Measurements from ENCODE around the gene ATG16L1.

Gene ATG16L1

DNA sequence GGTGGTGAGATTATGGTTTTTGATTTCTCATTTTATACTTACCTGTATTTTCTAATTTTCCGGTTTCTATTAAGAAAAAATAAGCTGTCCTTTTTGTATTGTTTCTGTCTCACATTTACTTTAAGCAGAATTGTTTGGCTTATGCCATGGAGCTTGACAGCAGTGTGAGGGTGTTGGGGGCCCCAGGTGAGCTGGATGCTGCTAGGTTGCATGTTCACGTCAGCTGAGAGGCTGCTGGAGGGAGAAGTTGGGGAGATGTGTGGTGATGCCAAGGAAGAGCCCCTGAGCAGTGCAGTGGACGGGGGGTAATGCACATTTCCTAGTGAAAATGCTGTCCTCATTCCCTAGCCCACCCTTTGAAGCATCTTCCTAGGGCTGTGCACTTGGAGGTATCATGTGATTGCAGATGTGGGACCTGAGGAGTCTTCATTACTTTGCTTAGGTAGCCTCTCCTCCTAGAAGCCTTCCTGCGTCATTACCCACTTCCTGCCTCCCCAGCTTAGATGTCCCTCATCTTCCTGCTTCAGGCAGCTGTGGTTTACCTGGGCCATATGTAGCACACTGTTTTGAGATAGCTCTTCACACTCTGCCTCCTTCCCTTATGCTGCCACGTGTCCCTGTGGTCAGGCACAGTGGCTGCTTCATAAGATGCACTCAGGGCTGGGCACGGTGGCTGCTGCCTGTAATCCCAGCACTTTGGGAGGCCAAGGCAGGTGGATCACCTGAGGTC lies 16.2 kb downstream of the ATG16L1 start:
- Mint-ChIP-seq H3K27me3 (ENCODE audit: low read depth) (no peaks in the 10 kb centered on the region), H3K4me3 (no peak overlapping the region), H3K36me3 (ENCODE audit: low read depth) (peaks cover 66% of the 10 kb centered on the region), H3K27ac (no peak overlapping the region), H3K9me3 (no peaks in the 10 kb centered on the region), H3K4me1 (no peaks in the 10 kb centered on the region)
- TF ChIP-seq, protein P1, sequence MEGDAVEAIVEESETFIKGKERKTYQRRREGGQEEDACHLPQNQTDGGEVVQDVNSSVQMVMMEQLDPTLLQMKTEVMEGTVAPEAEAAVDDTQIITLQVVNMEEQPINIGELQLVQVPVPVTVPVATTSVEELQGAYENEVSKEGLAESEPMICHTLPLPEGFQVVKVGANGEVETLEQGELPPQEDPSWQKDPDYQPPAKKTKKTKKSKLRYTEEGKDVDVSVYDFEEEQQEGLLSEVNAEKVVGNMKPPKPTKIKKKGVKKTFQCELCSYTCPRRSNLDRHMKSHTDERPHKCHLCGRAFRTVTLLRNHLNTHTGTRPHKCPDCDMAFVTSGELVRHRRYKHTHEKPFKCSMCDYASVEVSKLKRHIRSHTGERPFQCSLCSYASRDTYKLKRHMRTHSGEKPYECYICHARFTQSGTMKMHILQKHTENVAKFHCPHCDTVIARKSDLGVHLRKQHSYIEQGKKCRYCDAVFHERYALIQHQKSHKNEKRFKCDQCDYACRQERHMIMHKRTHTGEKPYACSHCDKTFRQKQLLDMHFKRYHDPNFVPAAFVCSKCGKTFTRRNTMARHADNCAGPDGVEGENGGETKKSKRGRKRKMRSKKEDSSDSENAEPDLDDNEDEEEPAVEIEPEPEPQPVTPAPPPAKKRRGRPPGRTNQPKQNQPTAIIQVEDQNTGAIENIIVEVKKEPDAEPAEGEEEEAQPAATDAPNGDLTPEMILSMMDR (IDR thresholded peaks at IDR 0.05; ENCODE audit: unreplicated experiment in 3 of 3), result no peak

DNA sequence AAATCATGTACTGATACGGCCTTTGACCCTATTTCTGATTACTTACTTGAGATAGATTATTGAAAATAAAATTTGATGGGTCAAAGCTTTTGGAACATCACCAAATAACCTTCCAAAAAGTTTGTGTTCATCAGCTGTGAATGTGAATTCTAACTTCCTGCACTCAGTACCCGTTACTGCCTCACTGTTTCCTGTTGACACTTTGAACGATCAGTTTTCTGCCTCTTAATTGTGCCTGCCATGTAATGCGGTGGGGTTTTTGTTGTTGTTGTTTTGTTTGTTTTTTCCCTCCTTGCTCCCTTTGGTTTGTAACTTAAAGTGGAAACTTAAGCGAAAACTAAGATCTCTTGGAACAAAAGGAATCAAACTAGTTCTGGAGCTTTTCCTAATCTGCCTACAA lies 18.9 kb downstream of the ATG16L1 start:
- TF ChIP-seq, protein P1 (IDR thresholded peaks at IDR 0.05; ENCODE audit: unreplicated experiment in 3 of 3), result no peak
- H3K27ac Mint-ChIP-seq, result no peak overlapping the region
- no peaks in the 10 kb centered on the region for H3K27me3 Mint-ChIP-seq (ENCODE audit: low read depth)
- H3K9me3 Mint-ChIP-seq, result no peaks in the 10 kb centered on the region
- no peak overlapping the region for H3K4me3 Mint-ChIP-seq
- no peaks in the 10 kb centered on the region for H3K4me1 Mint-ChIP-seq
- H3K36me3 Mint-ChIP-seq (ENCODE audit: low read depth), result peaks cover 75% of the 10 kb centered on the region

DNA sequence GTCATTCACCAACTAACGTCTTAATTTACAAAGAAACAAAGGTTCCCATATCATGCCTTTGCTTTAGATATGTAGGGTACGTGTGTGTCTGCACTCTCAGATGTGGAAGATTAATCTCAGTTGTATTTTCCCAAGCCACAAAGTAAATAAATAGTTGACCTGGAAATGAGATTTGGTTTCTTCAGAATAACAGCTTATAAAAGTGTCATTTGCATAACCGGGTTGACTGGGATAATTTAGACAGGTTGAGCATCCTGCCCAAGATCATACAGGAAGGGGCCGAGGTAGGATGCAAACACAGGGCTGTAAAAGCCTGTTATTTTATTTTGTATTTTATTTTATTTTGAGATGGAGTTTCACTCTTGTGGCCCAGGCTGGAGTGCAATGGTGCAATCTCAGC lies 19.5 kb downstream of the ATG16L1 start:
- H3K4me3 Mint-ChIP-seq, result no peak overlapping the region
- no peaks in the 10 kb centered on the region for H3K4me1 Mint-ChIP-seq
- H3K27ac Mint-ChIP-seq, result no peak overlapping the region
- no peaks in the 10 kb centered on the region for H3K9me3 Mint-ChIP-seq
- TF ChIP-seq, protein P1 (IDR thresholded peaks at IDR 0.05; ENCODE audit: unreplicated experiment in 3 of 3), result no peak
- H3K36me3 Mint-ChIP-seq (ENCODE audit: low read depth), result peaks cover 77% of the 10 kb centered on the region
- no peaks in the 10 kb centered on the region for H3K27me3 Mint-ChIP-seq (ENCODE audit: low read depth)

DNA sequence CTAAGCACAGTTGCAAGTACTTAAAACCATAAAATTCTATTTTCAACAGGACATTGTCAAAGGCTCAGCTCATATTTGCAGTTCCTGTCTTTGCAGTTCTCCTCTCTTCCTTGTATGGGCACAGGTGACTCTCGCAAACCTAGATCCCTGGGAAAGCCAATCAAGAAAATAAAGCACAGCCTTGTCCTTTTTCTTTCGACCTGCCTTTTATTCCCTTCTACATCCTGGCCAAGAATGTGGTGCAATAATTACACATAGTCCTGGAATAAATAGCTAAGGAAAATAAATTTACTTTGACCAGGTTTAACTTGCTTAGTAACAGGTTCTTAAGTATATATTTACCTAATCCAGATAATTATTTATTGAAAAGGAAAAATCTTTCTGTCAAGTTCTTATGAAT lies 20.2 kb downstream of the ATG16L1 start:
- Mint-ChIP-seq H3K27me3 (ENCODE audit: low read depth) (no peaks in the 10 kb centered on the region), H3K4me1 (no peaks in the 10 kb centered on the region), H3K36me3 (ENCODE audit: low read depth) (peaks cover 74% of the 10 kb centered on the region), H3K27ac (no peak overlapping the region), H3K9me3 (no peaks in the 10 kb centered on the region), H3K4me3 (no peak overlapping the region)
- TF ChIP-seq, protein P1 (IDR thresholded peaks at IDR 0.05; ENCODE audit: unreplicated experiment in 3 of 3), result no peak

DNA sequence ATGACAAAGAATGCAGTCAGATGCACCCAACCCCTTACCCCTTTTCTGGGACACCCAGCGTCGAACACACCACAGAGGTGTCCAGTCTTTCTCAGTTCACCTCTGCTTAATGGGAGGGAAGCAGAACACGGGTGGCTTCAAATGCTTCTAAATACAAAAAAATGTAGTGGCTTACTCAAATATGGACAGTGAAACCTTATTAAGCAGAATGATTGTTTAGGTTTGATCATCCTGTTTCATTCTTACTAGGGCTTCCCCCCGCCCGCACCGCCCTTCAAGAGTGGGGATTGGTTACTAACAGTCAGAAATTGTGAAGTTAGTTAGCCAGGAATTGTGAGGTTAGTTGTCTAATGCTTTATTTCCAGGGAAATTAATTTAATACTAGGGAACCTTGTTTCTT lies 21.6 kb downstream of the ATG16L1 start:
- no peak overlapping the region for H3K4me3 Mint-ChIP-seq
- H3K36me3 Mint-ChIP-seq (ENCODE audit: low read depth), result peaks cover 75% of the 10 kb centered on the region
- TF ChIP-seq, protein P1 (IDR thresholded peaks at IDR 0.05; ENCODE audit: unreplicated experiment in 3 of 3), result no peak
- H3K4me1 Mint-ChIP-seq, result no peaks in the 10 kb centered on the region
- no peak overlapping the region for H3K27ac Mint-ChIP-seq
- no peaks in the 10 kb centered on the region for H3K27me3 Mint-ChIP-seq (ENCODE audit: low read depth)
- H3K9me3 Mint-ChIP-seq, result no peaks in the 10 kb centered on the region

DNA sequence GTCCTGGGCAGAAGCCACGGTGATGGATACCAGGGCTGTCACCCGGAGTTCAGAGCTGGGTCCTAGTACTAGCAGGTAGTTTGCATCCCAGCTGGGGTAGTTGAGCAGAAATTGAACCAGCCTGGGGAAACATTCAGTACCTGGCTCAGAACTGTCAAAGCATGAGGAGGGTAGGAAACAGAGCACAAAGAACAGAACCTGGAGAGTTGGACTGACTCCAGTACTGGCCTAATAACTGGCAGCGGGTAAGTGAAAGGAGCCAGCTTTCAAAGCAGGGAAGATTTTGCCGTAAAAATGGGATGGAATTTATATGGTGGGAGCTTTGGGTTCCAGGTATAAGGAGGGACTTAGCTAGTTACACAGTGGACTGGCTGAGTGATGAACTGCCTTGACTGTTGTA lies 23.8 kb downstream of the ATG16L1 start:
- Mint-ChIP-seq H3K36me3 (ENCODE audit: low read depth) (peaks cover 77% of the 10 kb centered on the region), H3K27me3 (ENCODE audit: low read depth) (no peaks in the 10 kb centered on the region), H3K9me3 (no peaks in the 10 kb centered on the region)

More for the DNA sequence above, 23.8 kb downstream of the ATG16L1 start:
- TF ChIP-seq, protein P1 (IDR thresholded peaks at IDR 0.05; ENCODE audit: unreplicated experiment in 3 of 3), result no peak
- Mint-ChIP-seq H3K27ac (no peak overlapping the region), H3K4me1 (no peaks in the 10 kb centered on the region), H3K4me3 (no peak overlapping the region)

Measured in nephron (organoid).